CD1c-positive myeloid dendritic cell (primary cell): Measurements from ENCODE around the gene CR1.
A peak's percentile ranks its signal among the peaks of the same experiment; 100 is the strongest.
"Not testable (repeated sequence)": the region's sequence is repeated elsewhere in the genome, so short reads cannot be mapped to it uniquely, and the experiment has no call there.

Experiments used
- DNase-seq: peaks from one replicate; pipeline ENCODE4 v3.0.0-alpha.2; 2016; ENCODE audit errors: extremely low spot score

The CR1 gene

DNA sequence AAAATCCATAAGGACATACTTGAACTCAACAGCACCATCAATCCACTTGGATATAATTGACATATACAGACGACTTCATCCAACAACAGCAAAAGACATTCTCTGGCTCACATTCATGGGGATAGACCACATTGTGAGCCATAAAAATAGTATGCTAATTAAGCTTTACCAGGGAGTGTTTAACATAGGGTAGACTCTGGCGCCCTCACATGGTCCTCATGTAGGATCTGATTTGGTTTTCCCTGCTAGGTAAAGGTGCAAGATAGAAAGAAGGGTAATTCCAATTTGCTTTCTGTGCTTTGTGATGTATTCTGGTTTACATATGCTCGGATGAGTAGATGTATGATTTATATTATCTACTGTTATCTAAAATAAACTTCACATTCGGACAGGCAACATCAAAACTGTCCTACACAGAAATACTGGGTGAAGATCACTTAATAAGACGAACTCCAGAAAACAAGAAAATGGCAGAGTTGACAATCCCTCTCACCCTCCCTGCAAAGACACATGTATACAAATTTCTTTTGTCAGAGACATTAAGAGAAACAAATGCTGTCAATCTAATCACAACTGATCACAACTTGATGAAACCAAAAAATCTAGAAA, 176.7 kb downstream of the CR1 start:
- peak; percentile 9 for DNase-seq

DNA sequence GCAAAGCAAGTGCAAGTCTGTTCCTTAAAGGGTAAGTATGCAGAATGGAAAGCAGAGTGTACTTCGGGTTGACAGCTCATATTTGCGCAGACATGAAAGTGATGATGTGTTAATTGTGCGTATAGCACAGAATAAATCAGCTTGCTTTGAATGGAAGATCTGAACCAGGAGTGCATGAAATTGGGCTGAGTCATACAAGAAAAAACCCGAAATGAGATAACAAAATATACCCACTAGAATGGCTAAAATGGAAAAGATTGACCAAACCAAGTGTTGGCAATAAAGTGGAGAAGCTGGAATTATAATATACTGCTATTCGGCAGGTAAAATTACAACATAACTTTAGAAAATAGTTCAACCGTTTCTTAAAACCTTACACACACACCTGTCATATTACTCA, 177.4 kb downstream of the CR1 start:
- no peak for DNase-seq

DNA sequence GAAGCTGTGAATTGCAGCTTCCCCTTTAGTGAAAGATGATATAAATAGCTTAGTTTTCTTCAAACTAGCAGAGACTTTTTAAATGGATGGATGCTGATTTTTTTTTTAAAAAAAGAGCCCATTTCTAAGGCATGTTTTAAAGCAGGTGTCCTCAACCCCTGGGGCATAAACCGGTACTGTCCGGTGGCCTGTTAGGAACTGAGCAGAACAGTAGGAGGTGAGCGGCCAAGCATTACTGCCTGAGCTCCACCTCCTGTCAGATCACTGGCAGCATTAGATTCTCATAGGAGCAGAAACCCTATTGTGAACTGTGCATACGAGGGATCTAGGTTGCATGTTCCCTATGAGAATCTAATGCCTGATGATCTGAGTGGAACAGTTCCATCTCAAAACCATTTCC, 180.2 kb downstream of the CR1 start:
- DNase-seq: no peak

DNA sequence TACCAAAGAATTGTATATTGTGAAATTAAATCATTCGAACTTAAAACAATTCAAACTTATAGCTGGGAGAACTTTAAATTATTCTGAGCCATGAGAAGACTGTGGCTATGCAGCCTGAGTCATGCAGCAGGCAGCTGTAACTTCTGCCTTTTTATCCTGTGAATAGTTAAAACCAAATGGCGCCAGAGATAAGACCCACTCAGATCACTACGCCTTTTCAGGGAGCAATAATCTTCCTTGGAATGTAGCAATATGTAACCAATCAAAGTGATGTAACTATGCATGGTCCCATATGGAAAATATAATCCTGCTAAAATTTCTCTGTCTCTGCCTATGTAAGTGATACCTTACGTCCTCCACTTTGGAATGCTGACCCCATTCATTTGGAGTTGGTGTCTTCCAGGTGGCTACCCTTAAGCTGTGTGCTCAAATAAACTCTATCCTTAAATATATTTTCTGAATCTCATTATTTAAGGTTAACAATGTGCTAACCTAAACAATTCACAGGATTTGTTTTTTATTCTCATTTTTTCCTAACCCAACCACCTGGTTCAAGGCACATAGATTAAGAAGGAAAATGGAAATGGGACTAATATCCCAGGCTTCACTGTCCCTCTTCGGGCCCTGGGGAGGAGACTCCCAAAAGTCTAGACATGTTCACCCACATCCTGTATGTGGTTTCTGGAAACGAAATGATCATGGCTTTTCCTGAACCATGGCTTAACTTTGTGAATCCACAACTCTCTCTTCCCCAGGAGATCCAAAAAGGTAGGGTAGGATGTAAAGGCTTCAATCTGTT, 184.8 kb downstream of the CR1 start:
- DNase-seq: not testable (repeated sequence)

DNA sequence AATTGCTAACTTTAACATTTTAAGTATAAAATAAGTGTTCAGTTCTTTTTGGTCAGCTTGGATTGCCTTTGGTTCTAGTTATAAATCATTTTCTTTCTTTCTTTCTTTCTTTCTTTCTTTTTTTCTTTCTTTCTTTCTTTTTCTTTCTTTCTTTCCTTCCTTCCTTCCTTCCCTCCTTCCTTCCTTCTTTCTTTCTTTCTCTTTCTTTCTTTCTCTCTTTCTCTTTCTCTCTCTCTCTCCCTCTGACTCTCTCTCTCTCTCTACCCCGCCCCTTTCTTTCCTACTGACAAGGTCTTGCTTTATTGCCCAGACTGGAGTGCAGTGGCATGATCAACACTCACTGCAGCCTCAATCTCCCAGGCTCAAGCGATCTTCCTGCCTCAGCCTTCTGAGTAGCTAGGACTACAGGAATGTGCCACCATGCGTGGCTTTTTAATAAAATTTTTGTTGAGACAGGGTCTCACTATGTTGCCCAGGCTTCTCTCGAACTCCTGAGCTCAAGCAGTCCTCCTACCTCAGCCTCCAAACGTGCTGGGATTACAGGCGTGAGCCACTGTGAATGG, 187.0 kb downstream of the CR1 start:
- not testable (repeated sequence) for DNase-seq

DNA sequence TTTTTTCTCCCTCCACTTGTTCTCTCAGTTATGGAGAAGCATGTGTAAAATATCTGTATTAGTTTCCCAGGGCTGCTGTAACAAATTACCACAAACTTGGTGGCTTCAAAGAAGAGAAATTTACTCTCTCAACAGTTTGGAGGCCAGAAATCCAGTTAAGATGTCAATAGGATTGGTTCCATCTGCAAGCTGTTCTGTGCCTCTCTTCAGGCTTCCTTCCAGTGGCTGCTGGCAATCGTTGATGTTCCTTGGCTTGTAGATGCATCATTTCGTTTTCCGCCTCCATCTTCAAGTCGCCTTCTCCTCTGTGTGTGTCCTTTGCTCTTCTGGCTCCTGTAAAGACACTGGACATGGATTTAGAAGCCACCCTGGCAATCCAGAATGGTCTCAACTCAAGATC, 194.6 kb downstream of the CR1 start:
- not testable (repeated sequence) for DNase-seq

DNA sequence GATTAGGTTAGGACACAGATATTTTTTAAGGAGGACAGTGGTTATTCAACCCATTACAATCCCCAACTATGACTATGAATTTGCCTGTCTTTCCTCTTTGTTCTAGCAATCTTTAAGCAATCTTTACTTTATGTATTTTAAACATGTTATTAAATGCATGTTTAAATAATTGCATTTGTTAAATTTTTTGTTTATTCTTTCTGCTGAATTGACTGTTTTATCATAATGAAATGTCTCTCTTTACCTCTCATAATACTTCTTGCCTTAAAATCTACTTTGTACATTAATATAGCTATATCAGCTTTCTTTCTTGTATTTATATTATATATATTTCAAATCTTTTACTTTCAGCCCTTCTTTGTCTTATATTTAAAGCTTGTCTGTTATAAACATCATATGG, 195.1 kb downstream of the CR1 start:
- DNase-seq: no peak
